ENCODE results near the gene PPP1R16B. TPM values are rescaled to one million over a fixed set of nuclear protein-coding genes. Genes with fewer than 3 reads are reported as not detected.

The PPP1R16B gene
- total RNA-seq, 4 donors from 2014 or later, result 6.3 to 14.4 (median 9.0) TPM

GRCh38 chr20:38970302-38970701 is 164.8 kb downstream of the PPP1R16B start:
- no peak overlapping the region for H3K4me3 ChIP-seq (replicated peaks in 1 of 3)
- H3K9me3 ChIP-seq, result no peaks in the 10 kb centered on the region
- DNase-seq, result no peak
- no peaks in the 10 kb centered on the region for H3K36me3 ChIP-seq
- TF ChIP-seq POLR2A (IDR thresholded peaks at IDR 0.05) (no peak), CTCF (IDR thresholded peaks at IDR 0.05) (no peak)
- H3K27ac ChIP-seq, result no peak overlapping the region
- H3K4me1 ChIP-seq, result no peaks in the 10 kb centered on the region
- WGBS, 2 donors, result 100% methylated on average over 1 of the region's 1 CpG
- intact Hi-C loops (cut with DNase I), result no loop called here
- no peaks in the 10 kb centered on the region for H3K27me3 ChIP-seq

Small RNA genes lying within 50 kb of the gene (small RNA-seq; reads per million reads assigned to genes)
- gene AL023803.1, result not detected

Other genes starting within 250 kb of the PPP1R16B start
- 1 to 10 TPM in 1 of 4 donors, not detected in 3; 1.6 TPM for gene ADIG, start 224.5 kb upstream of the PPP1R16B start, total RNA-seq
- under 1 TPM in 1 of 4 donors, not detected in 3; 0.11 TPM for gene ARHGAP40, start 203.9 kb upstream of the PPP1R16B start, total RNA-seq
- not detected for gene SLC32A1, start 81.2 kb upstream of the PPP1R16B start, total RNA-seq
- 10 to 100 TPM in 2 of 4 donors, 1 to 10 TPM in 2; 6.9 to 14.4 (median 10.4) TPM for gene ACTR5, start 57.2 kb upstream of the PPP1R16B start, total RNA-seq
- 1 to 10 TPM in 1 of 4 donors, under 1 TPM in 3; 0.67 to 3.4 (median 0.86) TPM for gene FAM83D, start 120.7 kb downstream of the PPP1R16B start, total RNA-seq
- 10 to 100 TPM; 16.1 to 17.9 (median 16.4) TPM for gene DHX35, start 156.6 kb downstream of the PPP1R16B start, total RNA-seq